ENCODE results near the gene BTRC. TPM values are rescaled to one million over a fixed set of nuclear protein-coding genes. Genes with fewer than 3 reads are reported as not detected.
"Not testable (repeated sequence)": the region's sequence is repeated elsewhere in the genome, so short reads cannot be mapped to it uniquely, and the experiment has no call there.

The BTRC gene
- total RNA-seq, 1 donor = 12.6 TPM

- no peak for TF ChIP-seq CTCF (IDR thresholded peaks at IDR 0.05; ENCODE audit: insufficient read depth, low read length)
- H3K4me3 ChIP-seq (ENCODE audit: low read depth, low read length) = no peak overlapping the region
- peak; percentile 23 for DNase-seq (ENCODE audit: low read depth)
These were observed 4.8 kb downstream of the BTRC start for GRCh38 chr10:101358706-101359300.

- DNase-seq (ENCODE audit: low read depth) = not testable (repeated sequence)
These were observed 6.1 kb downstream of the BTRC start for GRCh38 chr10:101360090-101360489.

GRCh38 chr10:101360841-101361240 lies 6.9 kb downstream of the BTRC start:
- not testable (repeated sequence) for DNase-seq (ENCODE audit: low read depth); H3K4me3 ChIP-seq (ENCODE audit: low read depth, low read length)

More at GRCh38 chr10:101360090-101360489, 6.1 kb downstream of the BTRC start:
- H3K4me3 ChIP-seq (ENCODE audit: low read depth, low read length) = not testable (repeated sequence)

GRCh38 chr10:101363850-101364400 lies 10.0 kb downstream of the BTRC start:
- no peak overlapping the region for H3K4me3 ChIP-seq (ENCODE audit: low read depth, low read length)
- DNase-seq (ENCODE audit: low read depth) = no peak
- no peak for TF ChIP-seq CTCF (IDR thresholded peaks at IDR 0.05; ENCODE audit: insufficient read depth, low read length)

- H3K4me3 ChIP-seq (ENCODE audit: low read depth, low read length) = no peak overlapping the region
- TF ChIP-seq CTCF (IDR thresholded peaks at IDR 0.05; ENCODE audit: insufficient read depth, low read length) = no peak
- DNase-seq (ENCODE audit: low read depth) = no peak
These were observed 10.8 kb downstream of the BTRC start for GRCh38 chr10:101364721-101365120.

- no peak overlapping the region for H3K4me3 ChIP-seq (ENCODE audit: low read depth, low read length)
- peak; percentile 82 for DNase-seq (ENCODE audit: low read depth)
- no peak for TF ChIP-seq CTCF (IDR thresholded peaks at IDR 0.05; ENCODE audit: insufficient read depth, low read length)
These were observed 13.8 kb downstream of the BTRC start for GRCh38 chr10:101367569-101368453.

GRCh38 chr10:101373063-101373462 lies 19.1 kb downstream of the BTRC start:
- no peak for DNase-seq (ENCODE audit: low read depth)

GRCh38 chr10:101373993-101374392 lies 20.0 kb downstream of the BTRC start:
- not testable (repeated sequence) for H3K4me3 ChIP-seq (ENCODE audit: low read depth, low read length); DNase-seq (ENCODE audit: low read depth)

More at GRCh38 chr10:101373063-101373462, 19.1 kb downstream of the BTRC start:
- TF ChIP-seq CTCF (IDR thresholded peaks at IDR 0.05; ENCODE audit: insufficient read depth, low read length) = no peak
- no peak overlapping the region for H3K4me3 ChIP-seq (ENCODE audit: low read depth, low read length)
